ENCODE measurements around the gene GTF2H3. TPM values are rescaled to one million over a fixed set of nuclear protein-coding genes. Genes with fewer than 3 reads are reported as not detected.
A peak's percentile ranks its signal among the peaks of the same experiment; 100 is the strongest.

GTF2H3 gene
- total RNA-seq, 5 donors from 2014 or later (not counting 1 experiment from before 2014, with no cell fraction given): 23.7 to 27.2 (median 24.9) TPM

GRCh38 chr12:123671876-123672275 is 38.2 kb downstream of the GTF2H3 start:
- no peaks in the 10 kb centered on the region for H3K9me3 Mint-ChIP-seq
- ChIA-PET POLR2A (interaction anchor here in 1 of 2 donors (0.7 kb wide), 1 partner anchor 38 kb away, joined by 3 read pairs; no protein-coding TSS in a partner anchor), CTCF (no interaction called here)
- H3K4me3 ChIP-seq (ENCODE audit: control insufficient read depth in 1 of 2, extremely low read depth in 1 of 2, low read length in 1 of 2): peak overlapping the region in 1 of 2 donors; percentile 94
- no peaks in the 10 kb centered on the region for H3K27me3 Mint-ChIP-seq
- no peak overlapping the region for H3K27ac ChIP-seq (ENCODE audit: low read length)
- H3K36me3 ChIP-seq (ENCODE audit: control insufficient read depth in 2 of 2, extremely low read depth in 1 of 2, insufficient read depth in 1 of 2, low read length in 1 of 2): peaks cover 0 to 7% of the 10 kb centered on the region in 2 donors
- H3K4me1 ChIP-seq (ENCODE audit: control insufficient read depth in 1 of 2, extremely low read depth in 1 of 2, insufficient read depth in 2 of 2, low read length in 2 of 2): peaks cover 0 to 15% of the 10 kb centered on the region in 2 experiments
- peak overlapping the region; percentile 81 to 88 (median 85) for H3K4me3 Mint-ChIP-seq
- no peaks in the 10 kb centered on the region for H3K27me3 ChIP-seq (replicated peaks in 1 of 2; ENCODE audit: control insufficient read depth in 2 of 2, extremely low read depth in 1 of 2, insufficient read depth in 2 of 2, low read length in 1 of 2)
- DNase-seq (no peak), ATAC-seq (replicated peaks in 1 of 4) (no peak)
- H3K36me3 Mint-ChIP-seq: peaks cover 15% of the 10 kb centered on the region
- WGBS (ENCODE audit: insufficient coverage): 100% methylated on average over 1 of the region's 6 CpGs
- H3K4me1 Mint-ChIP-seq: peaks cover 15 to 22% (median 17%) of the 10 kb centered on the region in 3 donors
- H3K9me3 ChIP-seq: no peaks in the 10 kb centered on the region
- no peak overlapping the region for H3K27ac Mint-ChIP-seq

- Mint-ChIP-seq H3K4me3 (no peak overlapping the region), H3K27ac (no peak overlapping the region), H3K9me3 (no peaks in the 10 kb centered on the region), H3K4me1 (peaks cover 15 to 22% (median 17%) of the 10 kb centered on the region in 3 donors), H3K27me3 (no peaks in the 10 kb centered on the region), H3K36me3 (peaks cover 23% of the 10 kb centered on the region)
- Histone ChIP-seq H3K27ac (ENCODE audit: low read length) (no peak overlapping the region), H3K27me3 (replicated peaks in 1 of 2; ENCODE audit: control insufficient read depth in 2 of 2, extremely low read depth in 1 of 2, insufficient read depth in 2 of 2, low read length in 1 of 2) (no peaks in the 10 kb centered on the region), H3K4me3 (ENCODE audit: control insufficient read depth in 1 of 2, extremely low read depth in 1 of 2, low read length in 1 of 2) (no peak overlapping the region), H3K9me3 (no peaks in the 10 kb centered on the region), H3K36me3 (ENCODE audit: control insufficient read depth in 2 of 2, extremely low read depth in 1 of 2, insufficient read depth in 1 of 2, low read length in 1 of 2) (peaks cover 0 to 9% of the 10 kb centered on the region in 2 donors), H3K4me1 (ENCODE audit: control insufficient read depth in 1 of 2, extremely low read depth in 1 of 2, insufficient read depth in 2 of 2, low read length in 2 of 2) (peaks cover 0 to 15% of the 10 kb centered on the region in 2 experiments)
- DNase-seq (no peak), ATAC-seq (replicated peaks in 1 of 4) (no peak)
- no CpG with 5 or more reads among the region's 1 CpG for WGBS (ENCODE audit: insufficient coverage)
- POLR2A ChIA-PET: no interaction called here
- CTCF ChIA-PET: no interaction called here
Measured at GRCh38 chr12:123675436-123675835, 41.8 kb downstream of the GTF2H3 start.

GRCh38 chr12:123676616-123677320 is 43.1 kb downstream of the GTF2H3 start:
- POLR2A ChIA-PET: no interaction called here

GRCh38 chr12:123678981-123679380 is 45.4 kb downstream of the GTF2H3 start:
- H3K4me3 Mint-ChIP-seq: no peak overlapping the region
- H3K27me3 ChIP-seq (replicated peaks in 1 of 2; ENCODE audit: control insufficient read depth in 2 of 2, extremely low read depth in 1 of 2, insufficient read depth in 2 of 2, low read length in 1 of 2): no peaks in the 10 kb centered on the region
- no peak overlapping the region for H3K27ac ChIP-seq (ENCODE audit: low read length)
- H3K27me3 Mint-ChIP-seq: no peaks in the 10 kb centered on the region
- no peak overlapping the region for H3K4me3 ChIP-seq (ENCODE audit: control insufficient read depth in 1 of 2, extremely low read depth in 1 of 2, low read length in 1 of 2)
- 99% methylated on average over 9 of the region's 10 CpGs for WGBS (ENCODE audit: insufficient coverage)
- DNase-seq: no peak
- H3K4me1 Mint-ChIP-seq: no peaks in the 10 kb centered on the region
- H3K36me3 Mint-ChIP-seq: peaks cover 33% of the 10 kb centered on the region
- no peaks in the 10 kb centered on the region for H3K4me1 ChIP-seq (ENCODE audit: control insufficient read depth in 1 of 2, extremely low read depth in 1 of 2, insufficient read depth in 2 of 2, low read length in 2 of 2)
- no peaks in the 10 kb centered on the region for H3K9me3 Mint-ChIP-seq
- ChIA-PET CTCF (interaction anchor here in 1 of 2 donors (0.7 kb wide), 1 partner anchor 27 kb away, joined by 3 read pairs; no protein-coding TSS in a partner anchor), POLR2A (interaction anchor here in 1 of 2 donors (0.6 kb wide), 1 partner anchor 27 kb away, joined by 3 read pairs; no protein-coding TSS in a partner anchor)
- peaks cover 0 to 9% of the 10 kb centered on the region in 2 donors for H3K36me3 ChIP-seq (ENCODE audit: control insufficient read depth in 2 of 2, extremely low read depth in 1 of 2, insufficient read depth in 1 of 2, low read length in 1 of 2)
- no peak for ATAC-seq (replicated peaks in 1 of 4)
- H3K9me3 ChIP-seq: no peaks in the 10 kb centered on the region
- H3K27ac Mint-ChIP-seq: no peak overlapping the region

More at GRCh38 chr12:123676616-123677320, 43.1 kb downstream of the GTF2H3 start:
- Mint-ChIP-seq H3K4me1 (peaks cover 9 to 13% (median 12%) of the 10 kb centered on the region in 3 donors), H3K36me3 (peaks cover 34% of the 10 kb centered on the region), H3K27ac (no peak overlapping the region), H3K4me3 (no peak overlapping the region), H3K9me3 (no peaks in the 10 kb centered on the region), H3K27me3 (no peaks in the 10 kb centered on the region)
- 87% methylated on average over 4 of the region's 9 CpGs for WGBS (ENCODE audit: insufficient coverage)
- CTCF ChIA-PET: no interaction called here
- Histone ChIP-seq H3K36me3 (ENCODE audit: control insufficient read depth in 2 of 2, extremely low read depth in 1 of 2, insufficient read depth in 1 of 2, low read length in 1 of 2) (peaks cover 0 to 9% of the 10 kb centered on the region in 2 donors), H3K27ac (ENCODE audit: low read length) (no peak overlapping the region), H3K27me3 (replicated peaks in 1 of 2; ENCODE audit: control insufficient read depth in 2 of 2, extremely low read depth in 1 of 2, insufficient read depth in 2 of 2, low read length in 1 of 2) (no peaks in the 10 kb centered on the region), H3K4me3 (ENCODE audit: control insufficient read depth in 1 of 2, extremely low read depth in 1 of 2, low read length in 1 of 2) (no peak overlapping the region), H3K9me3 (no peaks in the 10 kb centered on the region), H3K4me1 (ENCODE audit: control insufficient read depth in 1 of 2, extremely low read depth in 1 of 2, insufficient read depth in 2 of 2, low read length in 2 of 2) (peaks cover 0 to 4% of the 10 kb centered on the region in 2 experiments)
- ATAC-seq (replicated peaks in 1 of 4): no peak
- DNase-seq: no peak

GRCh38 chr12:123681605-123682004 is 48.0 kb downstream of the GTF2H3 start:
- no peak for ATAC-seq (replicated peaks in 1 of 4)
- no peak for DNase-seq
- H3K9me3 ChIP-seq: no peaks in the 10 kb centered on the region
- H3K27me3 ChIP-seq (replicated peaks in 1 of 2; ENCODE audit: control insufficient read depth in 2 of 2, extremely low read depth in 1 of 2, insufficient read depth in 2 of 2, low read length in 1 of 2): no peaks in the 10 kb centered on the region
- no peak overlapping the region for H3K4me3 Mint-ChIP-seq
- H3K36me3 ChIP-seq (ENCODE audit: control insufficient read depth in 2 of 2, extremely low read depth in 1 of 2, insufficient read depth in 1 of 2, low read length in 1 of 2): peaks cover 0 to 3% of the 10 kb centered on the region in 2 donors
- no peaks in the 10 kb centered on the region for H3K4me1 Mint-ChIP-seq
- H3K27ac ChIP-seq (ENCODE audit: low read length): no peak overlapping the region
- no peaks in the 10 kb centered on the region for H3K9me3 Mint-ChIP-seq
- H3K4me1 ChIP-seq (ENCODE audit: control insufficient read depth in 1 of 2, extremely low read depth in 1 of 2, insufficient read depth in 2 of 2, low read length in 2 of 2): no peaks in the 10 kb centered on the region
- no peak overlapping the region for H3K4me3 ChIP-seq (ENCODE audit: control insufficient read depth in 1 of 2, extremely low read depth in 1 of 2, low read length in 1 of 2)
- peaks cover 26% of the 10 kb centered on the region for H3K36me3 Mint-ChIP-seq
- no peaks in the 10 kb centered on the region for H3K27me3 Mint-ChIP-seq
- CTCF ChIA-PET: no interaction called here
- 80% methylated on average over 1 of the region's 2 CpGs for WGBS (ENCODE audit: insufficient coverage)
- POLR2A ChIA-PET: no interaction called here
- H3K27ac Mint-ChIP-seq: no peak overlapping the region

GRCh38 chr12:123683964-123684363 is 50.3 kb downstream of the GTF2H3 start:
- H3K9me3 ChIP-seq: no peaks in the 10 kb centered on the region
- DNase-seq (no peak), ATAC-seq (replicated peaks in 1 of 4) (no peak)
- H3K27me3 Mint-ChIP-seq: no peaks in the 10 kb centered on the region
- POLR2A ChIA-PET: no interaction called here
- H3K27ac Mint-ChIP-seq: no peak overlapping the region
- H3K4me3 ChIP-seq (ENCODE audit: control insufficient read depth in 1 of 2, extremely low read depth in 1 of 2, low read length in 1 of 2): no peak overlapping the region
- no peaks in the 10 kb centered on the region for H3K36me3 ChIP-seq (ENCODE audit: control insufficient read depth in 2 of 2, extremely low read depth in 1 of 2, insufficient read depth in 1 of 2, low read length in 1 of 2)
- H3K27me3 ChIP-seq (replicated peaks in 1 of 2; ENCODE audit: control insufficient read depth in 2 of 2, extremely low read depth in 1 of 2, insufficient read depth in 2 of 2, low read length in 1 of 2): no peaks in the 10 kb centered on the region
- H3K4me1 Mint-ChIP-seq: no peaks in the 10 kb centered on the region
- H3K36me3 Mint-ChIP-seq: peaks cover 26% of the 10 kb centered on the region
- CTCF ChIA-PET: interaction anchor here in 1 of 2 donors (0.5 kb wide), 1 partner anchor 486 kb away, joined by 3 read pairs; no protein-coding TSS in a partner anchor
- no CpG with 5 or more reads among the region's 3 CpGs for WGBS (ENCODE audit: insufficient coverage)
- no peaks in the 10 kb centered on the region for H3K4me1 ChIP-seq (ENCODE audit: control insufficient read depth in 1 of 2, extremely low read depth in 1 of 2, insufficient read depth in 2 of 2, low read length in 2 of 2)
- no peaks in the 10 kb centered on the region for H3K9me3 Mint-ChIP-seq
- H3K4me3 Mint-ChIP-seq: no peak overlapping the region
- no peak overlapping the region for H3K27ac ChIP-seq (ENCODE audit: low read length)
